T-cell (primary cell): Measurements from ENCODE around the gene BMP7. TPM values are rescaled to one million over a fixed set of nuclear protein-coding genes. Genes with fewer than 3 reads are reported as not detected.

Experiments used
- ATAC-seq, 4 experiments: fragments of 200-7000 bp in 3 of 4; fragments of 150-1000 bp in 1 of 4; cut with Tn5 transposase; replicated peaks in 1 of 4; 1 replicate in 3 of 4; 2 replicates in 1 of 4; pipeline ENCODE4 v1.10.0; 2021; ENCODE audit warnings: moderate library complexity in 3 of 4, mild to moderate bottlenecking in 2 of 4, moderate number of reproducible peaks in 1 of 4
- CTCF ChIA-PET, 2 donors: fragments of 300-600 bp; sonication (Branson Sonifier 250); formaldehyde crosslinking; loops; one replicate each; lab custom pipeline; 2022; ENCODE audit warnings: antibody characterized with exemption in 2 of 2; lab: Charles Lee
- POLR2A ChIA-PET, 2 donors: fragments of 300-600 bp; sonication (Branson Sonifier 250); formaldehyde crosslinking; loops; one replicate each; lab custom pipeline; 2022; ENCODE audit warnings: antibody characterized with exemption in 2 of 2; lab: Charles Lee
- DNase-seq, 35 experiments: peaks; one replicate each; pipeline versions ENCODE4 v3.0.0 to v3.0.0-alpha.2; 2013 to 2023
- H3K27ac ChIP-seq: one replicate; pipeline ENCODE4 v1.5.1; 2013; ENCODE audit warnings: low read length
- H3K27me3 ChIP-seq, 2 experiments: replicated peaks in 1 of 2; 1 replicate in 1 of 2; 2 replicates in 1 of 2; pipeline versions ENCODE4 v1.6.1 to v1.7.0; 2013; ENCODE audit warnings: low read length in 1 of 2, mixed read lengths in 1 of 2; ENCODE audit not compliant: control insufficient read depth in 2 of 2, insufficient read depth in 2 of 2; ENCODE audit errors: extremely low read depth in 1 of 2
- H3K36me3 ChIP-seq, 2 donors: 1 replicate in 1 of 2; 2 replicates in 1 of 2; pipeline versions ENCODE4 v1.6.1 to v1.7.0; 2013; ENCODE audit warnings: low read length in 1 of 2; ENCODE audit not compliant: control insufficient read depth in 2 of 2, insufficient read depth in 1 of 2; ENCODE audit errors: extremely low read depth in 1 of 2
- H3K4me1 ChIP-seq, 2 experiments: 1 replicate in 1 of 2; 2 replicates in 1 of 2; pipeline versions ENCODE4 v1.6.1 to v1.7.0; 2013; ENCODE audit warnings: low read length in 2 of 2, mixed read lengths in 1 of 2; ENCODE audit not compliant: insufficient read depth in 2 of 2, control insufficient read depth in 1 of 2; ENCODE audit errors: extremely low read depth in 1 of 2
- H3K4me3 ChIP-seq, 2 donors: 1 replicate in 1 of 2; 2 replicates in 1 of 2; pipeline versions ENCODE4 v1.5.1 to v1.7.0; 2013; ENCODE audit warnings: mild to moderate bottlenecking in 2 of 2, low read length in 1 of 2, moderate library complexity in 1 of 2; ENCODE audit not compliant: control insufficient read depth in 1 of 2; ENCODE audit errors: extremely low read depth in 1 of 2
- H3K9me3 ChIP-seq: 2 replicates; pipeline ENCODE4 v1.7.0; 2013
- H3K27ac Mint-ChIP-seq, 2 donors: one replicate each; pipeline ENCODE4 v1.8.0; 2020 to 2021; ENCODE audit warnings: mild to moderate bottlenecking in 2 of 2, mixed read lengths in 2 of 2
- H3K27me3 Mint-ChIP-seq, 2 donors: one replicate each; pipeline ENCODE4 v1.8.0; 2021 to 2022; ENCODE audit warnings: mixed read lengths in 2 of 2
- H3K36me3 Mint-ChIP-seq: one replicate; pipeline ENCODE4 v1.8.0; 2021; ENCODE audit warnings: mixed read lengths
- H3K4me1 Mint-ChIP-seq, 3 donors: one replicate each; pipeline ENCODE4 v1.8.0; 2020 to 2022; ENCODE audit warnings: mixed read lengths in 3 of 3, mild to moderate bottlenecking in 1 of 3
- H3K4me3 Mint-ChIP-seq, 3 donors: one replicate each; pipeline ENCODE4 v1.8.0; 2020 to 2022; ENCODE audit warnings: mild to moderate bottlenecking in 3 of 3, mixed read lengths in 3 of 3, moderate library complexity in 3 of 3
- H3K9me3 Mint-ChIP-seq, 3 donors: one replicate each; pipeline ENCODE4 v1.8.0; 2020 to 2022; ENCODE audit warnings: mixed read lengths in 3 of 3
- WGBS: methylation state at CpG from one replicate; pipeline ENCODE4 v1.1.5; 2013; ENCODE audit warnings: missing lambda C conversion rate; ENCODE audit not compliant: insufficient coverage; 5-methylcytosine and 5-hydroxymethylcytosine counted together
- total RNA-seq, 35 experiments: library from RNA in 6 of 35; stranded (reverse) in 6 of 35; fragments of 120-200 nt in 1 of 35; gene quantifications; one replicate each; pipeline versions ENCODE4 v1.2.1 to v1.2.4 and lab custom pipeline; 2013 to 2026

BMP7 gene
- total RNA-seq, 5 donors from 2014 or later (not counting 1 experiment from before 2014, with no cell fraction given), result not detected

DNA sequence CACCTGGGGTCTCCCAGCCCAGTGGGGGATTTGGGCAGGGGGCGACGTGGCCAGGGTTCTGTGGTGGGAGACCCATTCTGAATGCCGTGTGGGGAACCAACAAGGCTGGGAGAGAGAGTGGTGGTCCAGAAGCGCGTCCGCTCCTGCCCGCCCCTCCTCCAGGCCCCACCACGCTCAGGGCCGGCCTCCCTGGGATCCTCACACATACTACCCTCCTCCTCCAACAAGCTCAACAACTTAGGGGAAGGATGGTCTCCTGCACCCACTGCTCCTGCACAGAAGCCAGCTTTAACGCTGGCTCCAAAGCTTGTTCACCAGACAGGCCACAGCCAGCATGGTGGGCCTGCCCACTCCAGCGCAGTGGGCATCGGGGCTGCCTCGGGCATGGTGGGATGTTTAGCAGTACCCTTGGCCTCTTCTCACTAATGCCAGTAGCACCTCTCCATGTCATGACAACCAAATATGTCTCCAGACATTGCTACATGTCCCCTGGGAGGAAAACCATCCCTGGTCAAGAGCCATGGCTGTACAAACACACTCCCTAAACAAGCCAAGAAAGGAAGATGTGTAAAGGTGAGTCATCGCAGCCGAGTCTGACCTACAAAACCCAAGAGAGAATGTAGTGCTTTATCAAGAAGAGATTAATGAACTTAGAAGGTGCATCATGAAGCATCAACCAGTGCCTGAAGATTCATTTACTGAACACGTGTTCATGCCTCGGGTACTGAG is 75.7 kb downstream of the BMP7 start:
- Histone ChIP-seq H3K27me3 (peaks cover 0 to 6% of the 10 kb centered on the region in 2 experiments), H3K4me3 (no peak overlapping the region), H3K4me1 (no peaks in the 10 kb centered on the region), H3K9me3 (no peaks in the 10 kb centered on the region), H3K36me3 (no peaks in the 10 kb centered on the region), H3K27ac (no peak overlapping the region)
- WGBS, result 92% methylated on average over 10 of the region's 17 CpGs
- Mint-ChIP-seq H3K36me3 (no peaks in the 10 kb centered on the region), H3K4me1 (no peaks in the 10 kb centered on the region), H3K9me3 (no peaks in the 10 kb centered on the region), H3K27ac (no peak overlapping the region), H3K4me3 (no peak overlapping the region), H3K27me3 (peaks cover 5 to 6% of the 10 kb centered on the region in 2 donors)
- ATAC-seq (no peak), DNase-seq (no peak)
- POLR2A ChIA-PET, result no interaction called here
- CTCF ChIA-PET, result no interaction called here

DNA sequence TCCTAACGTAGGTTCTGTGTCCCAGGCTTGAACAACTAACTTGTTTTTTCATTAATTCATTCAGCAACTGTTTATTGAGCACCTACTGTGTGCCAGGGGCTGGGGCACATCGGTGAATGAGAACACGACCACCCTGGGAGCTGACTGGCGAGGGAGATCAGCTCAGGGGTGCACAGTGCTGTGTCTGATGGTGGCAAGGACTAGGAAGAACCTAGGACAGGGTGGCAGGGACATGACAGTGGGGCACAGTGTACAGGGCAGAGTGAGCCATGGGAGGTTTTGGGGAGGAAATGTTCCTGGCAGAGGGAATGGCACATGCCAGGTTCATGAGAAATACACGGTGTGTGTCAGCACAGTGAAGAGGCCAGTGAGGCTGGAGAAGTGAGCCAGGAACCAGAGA is 76.7 kb downstream of the BMP7 start:
- H3K27me3 Mint-ChIP-seq, result peaks cover 4 to 6% of the 10 kb centered on the region in 2 donors
- Histone ChIP-seq H3K27me3 (peaks cover 0 to 6% of the 10 kb centered on the region in 2 experiments), H3K4me1 (no peaks in the 10 kb centered on the region), H3K27ac (no peak overlapping the region), H3K36me3 (no peaks in the 10 kb centered on the region), H3K4me3 (no peak overlapping the region), H3K9me3 (no peaks in the 10 kb centered on the region)
- H3K4me1 Mint-ChIP-seq, result no peaks in the 10 kb centered on the region
- CTCF ChIA-PET, result no interaction called here
- ATAC-seq, result no peak
- H3K4me3 Mint-ChIP-seq, result no peak overlapping the region
- H3K9me3 Mint-ChIP-seq, result no peaks in the 10 kb centered on the region
- H3K27ac Mint-ChIP-seq, result no peak overlapping the region
- POLR2A ChIA-PET, result no interaction called here
- no peak for DNase-seq
- WGBS, result 89% methylated on average over 1 of the region's 5 CpGs
- no peaks in the 10 kb centered on the region for H3K36me3 Mint-ChIP-seq

DNA sequence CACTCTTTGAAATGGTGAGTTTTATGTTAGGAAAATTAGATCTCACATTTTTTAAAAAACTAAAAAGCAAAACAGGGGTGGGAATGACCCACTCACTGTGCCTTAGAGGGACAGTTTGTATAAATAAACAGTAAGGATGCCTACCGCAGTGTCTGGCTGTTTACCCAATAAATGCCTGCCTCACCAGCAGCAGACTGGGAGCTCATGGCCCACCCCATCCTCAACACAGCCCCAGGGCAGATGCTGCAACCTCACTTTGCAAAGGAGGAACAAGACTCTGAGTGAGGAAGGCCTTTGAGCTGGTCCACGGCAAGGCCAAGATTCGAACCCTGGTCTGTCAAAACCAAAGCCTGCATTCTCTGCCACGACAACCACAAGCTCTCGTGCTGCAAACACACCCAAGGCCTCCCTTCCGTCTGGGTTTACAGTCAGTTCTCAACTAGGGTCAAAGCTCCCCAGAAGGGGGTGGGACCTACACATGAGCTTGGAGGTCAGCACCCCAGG is 77.8 kb downstream of the BMP7 start:
- peaks cover 10 to 11% of the 10 kb centered on the region in 2 donors for H3K27me3 Mint-ChIP-seq
- POLR2A ChIA-PET, result interaction anchor here in 1 of 2 donors (0.6 kb wide), 1 partner anchor 257 kb away, joined by 7 read pairs; no protein-coding TSS in a partner anchor
- Histone ChIP-seq H3K27ac (no peak overlapping the region), H3K4me1 (no peaks in the 10 kb centered on the region), H3K36me3 (no peaks in the 10 kb centered on the region), H3K9me3 (no peaks in the 10 kb centered on the region), H3K27me3 (peaks cover 0 to 11% of the 10 kb centered on the region in 2 experiments), H3K4me3 (no peak overlapping the region)
- no peak for ATAC-seq
- H3K9me3 Mint-ChIP-seq, result no peaks in the 10 kb centered on the region
- H3K36me3 Mint-ChIP-seq, result no peaks in the 10 kb centered on the region
- CTCF ChIA-PET, result no interaction called here
- DNase-seq, result no peak
- no peak overlapping the region for H3K4me3 Mint-ChIP-seq
- H3K4me1 Mint-ChIP-seq, result no peaks in the 10 kb centered on the region
- WGBS, result 52% methylated on average over 5 of the region's 6 CpGs
- no peak overlapping the region for H3K27ac Mint-ChIP-seq

DNA sequence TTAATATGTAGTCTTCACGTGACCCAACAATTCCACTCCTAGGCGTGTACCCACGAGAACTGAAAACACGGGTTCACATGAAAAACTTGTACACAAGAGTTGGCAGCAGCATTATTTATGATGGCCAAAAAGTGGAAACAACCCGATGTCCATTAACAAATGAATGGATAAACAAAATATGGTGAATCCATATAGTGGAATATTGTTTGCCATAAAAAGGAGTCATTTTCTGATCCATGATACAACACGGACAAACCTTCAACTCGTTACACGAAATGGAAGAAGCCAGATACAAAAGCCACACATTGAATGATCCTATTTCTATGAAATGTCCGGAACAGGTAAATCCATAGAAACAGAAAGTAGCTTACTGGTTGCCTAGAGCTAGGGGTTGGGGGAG is 78.4 kb downstream of the BMP7 start:
- no peak overlapping the region for H3K4me3 Mint-ChIP-seq
- POLR2A ChIA-PET, result no interaction called here
- WGBS, result 90% methylated on average over 4 of the region's 9 CpGs
- Histone ChIP-seq H3K27ac (no peak overlapping the region), H3K4me3 (no peak overlapping the region), H3K36me3 (no peaks in the 10 kb centered on the region), H3K4me1 (no peaks in the 10 kb centered on the region), H3K27me3 (peaks cover 0 to 14% of the 10 kb centered on the region in 2 experiments), H3K9me3 (no peaks in the 10 kb centered on the region)
- CTCF ChIA-PET, result no interaction called here
- no peaks in the 10 kb centered on the region for H3K4me1 Mint-ChIP-seq
- no peaks in the 10 kb centered on the region for H3K9me3 Mint-ChIP-seq
- H3K27ac Mint-ChIP-seq, result no peak overlapping the region
- no peaks in the 10 kb centered on the region for H3K36me3 Mint-ChIP-seq
- DNase-seq (no peak), ATAC-seq (no peak)
- H3K27me3 Mint-ChIP-seq, result peaks cover 10 to 15% of the 10 kb centered on the region in 2 donors

DNA sequence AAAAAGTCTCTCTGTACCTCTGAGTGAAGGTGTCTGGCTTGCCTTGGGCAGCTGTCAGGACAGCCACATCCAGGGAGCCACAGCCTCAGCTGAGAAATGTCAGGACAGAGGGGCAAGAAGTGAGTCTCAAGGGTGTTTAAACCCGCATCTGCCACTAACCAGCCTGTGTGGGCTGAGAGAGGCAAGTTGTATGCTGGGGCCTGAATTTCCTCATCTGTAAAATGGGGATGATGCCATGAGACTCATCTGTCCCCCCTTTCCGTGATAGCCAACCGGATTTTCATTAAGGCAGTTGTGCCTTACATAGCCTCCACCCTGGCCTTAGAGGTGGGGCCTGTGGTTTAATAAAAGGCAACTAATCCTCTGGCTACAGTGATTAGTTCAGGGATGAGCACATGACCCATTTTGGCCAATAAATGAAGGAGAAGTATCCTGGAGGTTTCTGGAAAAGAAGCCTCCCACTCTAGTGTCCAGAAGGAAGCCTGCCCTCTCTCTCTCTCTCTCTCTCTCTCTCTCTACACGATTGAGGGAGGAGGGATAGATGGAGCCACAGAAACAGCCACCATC is 79.3 kb downstream of the BMP7 start:
- peaks cover 10 to 15% of the 10 kb centered on the region in 2 donors for H3K27me3 Mint-ChIP-seq
- H3K4me3 ChIP-seq, result no peak overlapping the region
- no peaks in the 10 kb centered on the region for H3K9me3 ChIP-seq
- H3K4me3 Mint-ChIP-seq, result no peak overlapping the region
- POLR2A ChIA-PET, result no interaction called here
- CTCF ChIA-PET, result no interaction called here
- no peak overlapping the region for H3K27ac ChIP-seq
- 89% methylated on average over 3 of the region's 4 CpGs for WGBS
- H3K36me3 Mint-ChIP-seq, result no peaks in the 10 kb centered on the region
- no peaks in the 10 kb centered on the region for H3K9me3 Mint-ChIP-seq
- H3K27me3 ChIP-seq, result peaks cover 0 to 19% of the 10 kb centered on the region in 2 experiments
- no peaks in the 10 kb centered on the region for H3K4me1 Mint-ChIP-seq
- H3K27ac Mint-ChIP-seq, result no peak overlapping the region
- DNase-seq (no peak), ATAC-seq (no peak)
- no peaks in the 10 kb centered on the region for H3K36me3 ChIP-seq
- H3K4me1 ChIP-seq, result no peaks in the 10 kb centered on the region

DNA sequence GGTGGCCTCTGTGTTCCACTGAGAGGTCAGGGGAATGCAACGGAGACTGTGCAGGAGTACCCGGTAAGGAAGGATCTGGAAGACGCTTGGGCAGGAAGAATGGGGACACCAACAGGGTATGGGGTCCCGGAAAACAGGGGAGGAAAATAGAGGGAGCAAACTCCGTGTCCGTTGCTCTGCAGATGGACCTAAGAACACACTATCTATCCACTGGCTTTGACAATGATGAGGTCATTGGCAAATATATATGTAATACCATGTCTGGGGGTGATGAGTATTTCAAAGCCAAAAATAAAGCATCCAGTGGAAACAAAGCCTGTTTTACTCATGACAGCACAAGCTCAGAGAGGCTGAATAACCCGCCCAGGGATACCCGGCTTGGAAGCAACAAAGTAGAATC is 80.2 kb downstream of the BMP7 start:
- 100% methylated on average over 2 of the region's 8 CpGs for WGBS
- ATAC-seq, result no peak
- H3K9me3 Mint-ChIP-seq, result no peaks in the 10 kb centered on the region
- no peaks in the 10 kb centered on the region for H3K4me1 ChIP-seq
- no peak overlapping the region for H3K4me3 ChIP-seq
- no peak overlapping the region for H3K4me3 Mint-ChIP-seq
- DNase-seq, result no peak
- POLR2A ChIA-PET, result no interaction called here
- H3K9me3 ChIP-seq, result no peaks in the 10 kb centered on the region
- no peaks in the 10 kb centered on the region for H3K36me3 Mint-ChIP-seq
- peaks cover 14 to 24% of the 10 kb centered on the region in 2 donors for H3K27me3 Mint-ChIP-seq
- no peak overlapping the region for H3K27ac Mint-ChIP-seq
- peaks cover 0 to 26% of the 10 kb centered on the region in 2 experiments for H3K27me3 ChIP-seq
- no peaks in the 10 kb centered on the region for H3K4me1 Mint-ChIP-seq
- CTCF ChIA-PET, result no interaction called here
- no peaks in the 10 kb centered on the region for H3K36me3 ChIP-seq
- no peak overlapping the region for H3K27ac ChIP-seq
